GF-D8 (cell line): ENCODE results near the gene CLEC12A.
"Not testable (repeated sequence)": the region's sequence is repeated elsewhere in the genome, so short reads cannot be mapped to it uniquely, and the experiment has no call there.

Experiments
- DNase-seq: peaks from one replicate; lab custom pipeline; 2025; lab: John Stamatoyannopoulos, UW

CLEC12A gene

DNA sequence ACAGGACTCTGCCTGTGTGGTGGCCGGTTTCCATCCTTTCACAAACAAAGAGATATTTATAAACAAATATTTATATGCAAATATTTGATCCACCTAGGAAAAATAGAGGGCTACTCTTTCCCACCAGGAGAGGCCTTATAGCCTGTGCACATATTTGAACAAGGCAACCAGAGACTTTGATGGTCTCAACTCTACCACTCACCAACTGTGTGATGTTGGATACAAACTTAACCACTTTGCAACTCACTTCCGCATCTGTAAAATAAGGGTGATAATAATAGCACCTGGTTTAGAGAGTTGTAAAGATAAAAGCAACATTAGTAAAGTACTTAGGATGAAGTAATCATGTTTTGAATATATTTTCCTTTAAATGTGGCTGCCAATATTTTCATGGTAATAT, 1.5 kb upstream of the CLEC12A start:
- no peak for DNase-seq

GRCh38 chr12:9973949-9974348, 2.7 kb downstream of the CLEC12A start:
- no peak for DNase-seq

- not testable (repeated sequence) for DNase-seq
Observed at GRCh38 chr12:9974731-9975130, 3.5 kb downstream of the CLEC12A start.

DNA sequence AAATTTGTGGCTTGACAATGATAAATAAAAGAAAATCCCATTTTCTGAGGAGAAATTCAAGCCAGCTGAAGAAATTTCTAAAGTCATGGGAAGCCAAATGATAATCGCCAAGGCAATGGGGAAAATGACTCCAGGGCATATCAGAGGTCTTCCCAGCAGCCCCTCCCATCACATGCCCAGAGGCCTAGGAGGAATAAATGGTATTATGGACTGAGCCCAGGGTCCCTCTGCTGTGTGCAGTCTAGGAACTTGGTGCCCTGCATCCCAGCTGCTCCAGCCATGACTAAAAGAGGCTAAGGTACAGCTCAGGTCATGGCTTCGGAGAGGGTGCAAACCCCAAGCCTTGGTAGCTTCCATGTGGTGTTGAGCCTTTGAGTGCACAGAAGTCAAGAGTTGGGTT, 4.4 kb downstream of the CLEC12A start:
- no peak for DNase-seq

DNA sequence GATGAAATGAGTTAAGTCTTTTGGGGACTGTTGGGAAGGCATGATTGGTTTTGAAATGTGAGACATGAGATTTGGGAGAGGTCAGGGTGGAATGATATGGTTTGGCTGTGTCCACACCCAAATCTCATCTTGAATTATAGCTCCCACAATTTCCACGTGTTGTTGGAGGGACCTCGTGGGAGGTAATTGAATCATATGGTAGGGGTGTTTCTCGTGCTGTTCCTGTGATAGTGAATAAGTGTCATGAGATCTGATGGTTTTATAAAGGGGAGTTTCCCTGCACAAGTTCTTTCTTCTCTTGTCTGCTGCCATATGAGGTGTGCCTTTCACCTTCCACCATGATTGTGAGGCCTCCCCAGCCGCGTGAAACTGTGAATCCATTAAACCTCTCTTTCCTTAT, 5.4 kb downstream of the CLEC12A start:
- DNase-seq = not testable (repeated sequence)

- no peak for DNase-seq
Observed at GRCh38 chr12:9977916-9978315, 6.7 kb downstream of the CLEC12A start.

DNA sequence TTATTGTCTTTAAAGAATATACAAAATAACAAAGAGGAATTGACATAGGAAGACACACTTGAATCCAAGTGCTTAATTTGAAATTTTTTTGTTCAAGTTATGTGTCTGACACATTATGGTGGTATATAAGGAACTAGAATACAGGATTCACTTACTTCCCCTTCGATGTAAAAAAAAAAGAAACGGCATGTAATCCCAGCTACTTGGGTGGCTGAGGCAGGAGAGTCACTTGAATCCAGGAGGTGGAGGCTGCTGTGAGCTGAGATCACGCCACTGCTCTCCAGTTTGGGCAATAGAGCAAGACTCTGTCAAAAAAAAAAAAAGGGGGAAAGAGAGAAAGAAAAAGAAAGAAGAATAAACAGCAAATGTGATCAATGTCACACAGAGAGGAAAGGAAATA, 8.9 kb downstream of the CLEC12A start:
- no peak for DNase-seq

DNA sequence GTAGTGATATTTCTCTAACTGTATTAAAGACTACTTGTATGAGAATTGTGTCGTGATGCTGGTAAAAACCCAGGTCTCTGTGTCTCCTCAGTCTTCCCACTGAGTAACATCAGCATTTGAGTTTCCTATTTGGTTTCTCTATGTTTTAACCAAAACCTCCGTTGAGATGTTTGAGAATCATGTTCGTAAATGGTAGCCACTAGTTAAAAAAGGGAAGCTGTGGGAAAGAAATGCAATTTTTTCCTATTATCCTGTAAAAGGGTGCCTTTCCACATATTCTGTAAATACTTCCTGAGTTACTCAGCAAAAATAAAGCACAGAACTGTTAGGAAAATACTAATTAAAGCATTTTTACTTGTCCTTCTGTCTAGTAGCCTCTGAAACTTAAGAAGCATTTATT, 20.7 kb downstream of the CLEC12A start:
- peak; percentile 37 for DNase-seq

- no peak for DNase-seq
Observed at GRCh38 chr12:9992296-9992695, 21.1 kb downstream of the CLEC12A start.

- DNase-seq = no peak
Observed at GRCh38 chr12:9999016-9999415, 27.8 kb downstream of the CLEC12A start, which contains the start of gene CLEC1B. Gene CLEC1B, minus strand, starts transcription at chr12:9999121. Its CDS starts 21 bp downstream, at chr12:9999100.

DNA sequence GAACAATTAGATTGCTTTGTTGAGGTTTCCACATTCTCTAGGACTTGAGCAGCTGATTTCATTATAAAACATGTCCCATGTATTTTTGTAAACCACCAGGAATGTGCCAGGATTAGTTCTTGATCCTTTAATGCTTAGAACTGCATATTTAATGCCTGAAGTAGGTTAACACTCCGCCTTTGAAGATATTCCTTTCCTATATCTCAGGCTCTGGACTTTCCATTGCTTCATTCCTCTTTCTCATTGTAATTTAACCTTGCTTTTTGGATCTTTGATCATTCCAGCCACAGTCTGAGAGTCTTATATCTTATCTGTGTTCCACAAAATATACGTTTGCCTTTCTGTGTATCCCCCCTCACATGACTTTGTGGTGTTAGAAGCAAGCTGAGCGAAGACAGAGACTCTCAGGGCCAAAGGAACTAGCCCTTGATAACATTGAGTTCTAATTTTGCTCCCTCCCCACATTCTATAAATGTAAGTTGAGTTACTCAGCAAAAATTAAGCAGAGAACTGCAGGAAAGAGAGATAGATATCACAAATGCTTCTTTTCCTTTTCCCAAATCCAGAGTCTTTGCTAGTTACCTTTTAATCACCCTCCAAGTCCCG, 30.1 kb downstream of the CLEC12A start:
- no peak for DNase-seq

- DNase-seq = no peak
Observed at GRCh38 chr12:10012630-10013330, 41.6 kb downstream of the CLEC12A start.

GRCh38 chr12:10015450-10015849, 44.2 kb downstream of the CLEC12A start:
- no peak for DNase-seq

DNA sequence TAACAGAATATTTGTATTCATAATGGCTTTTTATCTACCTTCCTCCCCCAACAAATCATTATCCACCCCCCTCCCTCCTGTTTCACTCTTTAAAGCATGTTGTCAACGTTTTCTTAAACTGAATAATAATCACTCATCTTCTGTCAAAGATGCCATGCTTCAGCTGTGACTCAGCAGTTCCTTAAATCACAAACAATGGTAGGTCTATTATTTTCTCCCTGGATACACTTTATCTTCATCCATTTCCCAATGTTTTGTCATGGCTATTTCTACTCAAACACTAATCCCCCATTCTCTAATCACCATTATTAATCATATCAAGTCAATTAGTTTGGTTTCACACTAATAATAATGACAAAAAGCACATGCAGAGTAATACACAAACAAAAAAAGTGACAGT, 45.7 kb downstream of the CLEC12A start:
- no peak for DNase-seq

- no peak for DNase-seq
Observed at GRCh38 chr12:10018386-10018785, 47.2 kb downstream of the CLEC12A start.

- no peak for DNase-seq
Observed at GRCh38 chr12:10021342-10021741, 50.1 kb downstream of the CLEC12A start.

- DNase-seq = no peak
Observed at GRCh38 chr12:10025236-10025635, 54.0 kb downstream of the CLEC12A start.

- DNase-seq = not testable (repeated sequence)
Observed at GRCh38 chr12:10026666-10027065, 55.5 kb downstream of the CLEC12A start.

DNA sequence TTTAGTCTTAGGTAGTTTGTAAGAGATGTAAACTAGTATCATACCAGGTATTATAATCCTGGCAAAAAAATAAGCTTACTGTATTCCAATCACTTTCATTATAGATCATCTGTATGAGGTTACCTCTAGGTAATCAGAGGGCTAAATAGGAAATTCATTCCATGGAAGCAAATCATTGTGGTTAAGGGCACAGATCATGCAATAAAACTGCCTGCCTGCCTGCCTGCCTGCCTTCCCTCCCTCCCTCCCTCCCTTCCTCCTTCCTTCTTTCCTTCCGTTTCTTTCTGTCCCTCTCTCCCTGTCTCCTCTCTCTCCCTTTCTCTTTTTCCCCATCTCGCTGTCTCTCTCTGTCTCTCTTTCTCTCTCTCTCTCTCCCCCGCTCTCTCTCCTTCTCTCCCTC, 56.1 kb downstream of the CLEC12A start:
- no peak for DNase-seq

DNA sequence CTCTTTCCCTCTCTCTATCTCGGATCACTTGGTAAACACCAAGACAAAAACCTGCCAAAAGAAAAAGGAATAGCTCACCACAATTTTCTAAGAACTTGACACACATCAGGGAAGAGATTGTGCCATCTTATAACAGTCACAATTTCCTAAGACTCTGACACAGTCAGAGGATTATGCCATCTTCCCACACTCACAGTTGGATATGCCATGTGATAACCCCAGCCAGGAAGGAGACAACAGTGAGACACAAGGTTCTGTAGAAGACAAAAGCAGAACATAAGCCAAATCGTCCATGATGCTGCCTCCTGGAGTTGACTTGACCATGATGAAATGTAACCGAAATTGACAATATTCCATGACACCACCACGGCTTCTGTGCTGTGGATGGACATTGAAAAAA, 56.5 kb downstream of the CLEC12A start:
- DNase-seq = peak; percentile 91

- DNase-seq = no peak
Observed at GRCh38 chr12:10030446-10030845, 59.2 kb downstream of the CLEC12A start, which contains the start of gene CLEC9A. Gene CLEC9A, plus strand, starts transcription at chr12:10030682. Its CDS starts 22,006 bp downstream, at chr12:10052688.

DNA sequence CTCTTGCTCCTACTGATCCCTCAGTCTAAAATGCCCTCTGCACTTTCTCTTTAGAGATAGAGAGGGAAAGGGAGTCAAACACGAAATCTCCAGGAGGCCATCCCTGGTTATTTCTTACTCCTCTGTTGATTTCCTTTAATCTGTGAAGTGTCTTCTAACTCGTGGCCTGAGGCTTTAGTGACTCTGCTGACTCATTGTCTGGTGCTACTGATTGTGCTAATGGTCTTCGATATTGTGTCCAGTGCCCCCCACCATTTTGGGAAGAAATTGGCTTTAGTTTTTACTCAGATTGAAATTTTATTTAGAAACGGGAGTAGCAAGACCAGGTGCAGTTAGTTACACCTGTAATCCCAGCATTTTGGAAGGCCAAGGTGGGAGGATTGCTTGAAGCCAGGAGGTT, 60.1 kb downstream of the CLEC12A start:
- DNase-seq = no peak

GRCh38 chr12:10031771-10032175, 60.6 kb downstream of the CLEC12A start:
- DNase-seq = no peak
